ENCODE results near the gene SRRD.
"Not testable (repeated sequence)": the region's sequence is repeated elsewhere in the genome, so short reads cannot be mapped to it uniquely, and the experiment has no call there.

Gene SRRD

GRCh38 chr22:26515931-26516330 lies 32.3 kb downstream of the SRRD start:
- DNase-seq, result no peak

GRCh38 chr22:26516503-26516902 lies 32.8 kb downstream of the SRRD start:
- no peak for DNase-seq

- no peak for DNase-seq
These were observed 33.8 kb downstream of the SRRD start for GRCh38 chr22:26517429-26517828.

- DNase-seq, result no peak
These were observed 38.3 kb downstream of the SRRD start for GRCh38 chr22:26522012-26522411.

GRCh38 chr22:26522592-26522991 lies 38.9 kb downstream of the SRRD start:
- DNase-seq, result no peak

- no peak for DNase-seq
These were observed 41.2 kb downstream of the SRRD start for GRCh38 chr22:26524870-26525269.

- no peak for DNase-seq
These were observed 42.4 kb downstream of the SRRD start for GRCh38 chr22:26525946-26526564.

- DNase-seq, result no peak
These were observed 43.5 kb downstream of the SRRD start for GRCh38 chr22:26527167-26527566.

- DNase-seq, result no peak
These were observed 44.1 kb downstream of the SRRD start for GRCh38 chr22:26527574-26528465.

GRCh38 chr22:26528518-26528917 lies 44.8 kb downstream of the SRRD start:
- DNase-seq, result not testable (repeated sequence)

GRCh38 chr22:26529345-26529744 lies 45.7 kb downstream of the SRRD start:
- DNase-seq, result no peak

- DNase-seq, result no peak
These were observed 50.6 kb downstream of the SRRD start for GRCh38 chr22:26534171-26534855.

- no peak for DNase-seq
These were observed 51.4 kb downstream of the SRRD start for GRCh38 chr22:26534874-26535602.

GRCh38 chr22:26535603-26535908 lies 51.9 kb downstream of the SRRD start:
- no peak for DNase-seq

- DNase-seq, result no peak
These were observed 52.5 kb downstream of the SRRD start for GRCh38 chr22:26536056-26536761.

GRCh38 chr22:26536762-26537134 lies 53.1 kb downstream of the SRRD start:
- no peak for DNase-seq

GRCh38 chr22:26540119-26540518 lies 56.4 kb downstream of the SRRD start:
- DNase-seq, result no peak

GRCh38 chr22:26541167-26541819 lies 57.6 kb downstream of the SRRD start:
- DNase-seq, result no peak

GRCh38 chr22:26542831-26543230 lies 59.2 kb downstream of the SRRD start:
- DNase-seq, result peak in 1 of 56 donors; percentile 15

All from amygdala (tissue), 56 donors.